ENCODE results near the gene ZNF585A.

DNA sequence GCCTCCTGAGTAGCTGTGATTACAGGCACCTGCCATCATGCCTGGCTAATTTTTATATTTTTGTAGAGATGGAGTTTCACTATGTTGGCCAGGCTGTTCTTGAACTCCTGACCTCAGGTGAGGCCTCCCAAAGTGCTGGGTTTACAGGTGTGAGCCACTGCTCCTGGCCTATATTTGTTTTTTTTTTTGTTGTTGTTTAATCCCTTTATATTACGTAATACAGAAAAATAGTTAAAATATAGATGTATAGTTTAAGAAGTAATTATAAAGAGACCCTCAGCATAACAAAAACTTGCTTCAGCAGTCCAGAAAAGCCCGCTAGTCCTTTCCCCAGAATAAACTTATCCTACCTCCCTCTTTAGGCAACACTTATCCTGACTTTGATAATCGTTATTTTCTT, 47.9 kb upstream of the ZNF585A start:
- TF ChIP-seq, protein P1, sequence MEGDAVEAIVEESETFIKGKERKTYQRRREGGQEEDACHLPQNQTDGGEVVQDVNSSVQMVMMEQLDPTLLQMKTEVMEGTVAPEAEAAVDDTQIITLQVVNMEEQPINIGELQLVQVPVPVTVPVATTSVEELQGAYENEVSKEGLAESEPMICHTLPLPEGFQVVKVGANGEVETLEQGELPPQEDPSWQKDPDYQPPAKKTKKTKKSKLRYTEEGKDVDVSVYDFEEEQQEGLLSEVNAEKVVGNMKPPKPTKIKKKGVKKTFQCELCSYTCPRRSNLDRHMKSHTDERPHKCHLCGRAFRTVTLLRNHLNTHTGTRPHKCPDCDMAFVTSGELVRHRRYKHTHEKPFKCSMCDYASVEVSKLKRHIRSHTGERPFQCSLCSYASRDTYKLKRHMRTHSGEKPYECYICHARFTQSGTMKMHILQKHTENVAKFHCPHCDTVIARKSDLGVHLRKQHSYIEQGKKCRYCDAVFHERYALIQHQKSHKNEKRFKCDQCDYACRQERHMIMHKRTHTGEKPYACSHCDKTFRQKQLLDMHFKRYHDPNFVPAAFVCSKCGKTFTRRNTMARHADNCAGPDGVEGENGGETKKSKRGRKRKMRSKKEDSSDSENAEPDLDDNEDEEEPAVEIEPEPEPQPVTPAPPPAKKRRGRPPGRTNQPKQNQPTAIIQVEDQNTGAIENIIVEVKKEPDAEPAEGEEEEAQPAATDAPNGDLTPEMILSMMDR (optimal IDR thresholded peaks at IDR 0.05 in 1 of 3, IDR thresholded peaks at IDR 0.05 in 1 of 3, conservative IDR thresholded peaks at IDR 0.05 in 1 of 3; ENCODE audit: extremely low read depth in 1 of 3, insufficient read depth in 2 of 3, low read length in 3 of 3): no peak
- TF ChIP-seq EZH2 (IDR thresholded peaks at IDR 0.05; ENCODE audit: low read length): no peak
